Measurements from ENCODE around the gene LARP4B. TPM values are rescaled to one million over a fixed set of nuclear protein-coding genes. Genes with fewer than 3 reads are reported as not detected.

LARP4B gene
- total and polyA plus RNA-seq, 2 donors from 2014 or later, result 12.9 to 96.6 TPM

DNA sequence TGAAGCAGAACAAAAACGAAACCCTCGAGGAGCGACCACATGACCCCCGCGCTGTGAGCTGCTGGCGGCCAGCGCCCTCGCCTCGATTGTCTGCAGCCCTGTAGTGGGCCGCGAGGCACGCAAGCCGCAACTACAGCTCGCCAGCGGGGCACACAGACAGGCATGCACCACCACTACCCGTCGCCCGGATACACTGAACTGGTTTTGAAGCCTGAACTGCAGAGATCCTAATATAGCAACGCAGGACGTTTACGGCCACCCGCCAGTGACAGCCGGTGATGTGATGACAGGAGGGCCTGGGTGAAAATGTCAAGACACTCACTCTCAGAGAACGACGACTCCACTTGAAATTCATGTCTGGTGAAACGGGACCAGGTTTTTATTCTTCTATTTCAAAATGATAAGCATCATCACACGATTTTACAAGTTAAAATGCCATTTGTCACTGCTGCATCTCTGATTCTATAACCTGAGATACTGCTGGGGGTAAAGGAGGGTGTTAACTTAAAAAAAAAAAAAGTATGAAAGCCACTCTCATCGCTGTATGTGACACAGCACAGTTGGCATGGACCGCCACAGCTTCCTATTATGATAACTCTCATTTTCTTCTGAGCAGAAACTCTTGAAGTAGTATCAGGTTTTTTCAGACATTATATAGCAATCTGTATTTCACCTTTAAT, 121.7 kb downstream of the LARP4B start:
- H3K27me3 ChIP-seq (ENCODE audit: control insufficient read depth, insufficient read depth, low read length), result no peaks in the 10 kb centered on the region
- TF ChIP-seq, protein P1, sequence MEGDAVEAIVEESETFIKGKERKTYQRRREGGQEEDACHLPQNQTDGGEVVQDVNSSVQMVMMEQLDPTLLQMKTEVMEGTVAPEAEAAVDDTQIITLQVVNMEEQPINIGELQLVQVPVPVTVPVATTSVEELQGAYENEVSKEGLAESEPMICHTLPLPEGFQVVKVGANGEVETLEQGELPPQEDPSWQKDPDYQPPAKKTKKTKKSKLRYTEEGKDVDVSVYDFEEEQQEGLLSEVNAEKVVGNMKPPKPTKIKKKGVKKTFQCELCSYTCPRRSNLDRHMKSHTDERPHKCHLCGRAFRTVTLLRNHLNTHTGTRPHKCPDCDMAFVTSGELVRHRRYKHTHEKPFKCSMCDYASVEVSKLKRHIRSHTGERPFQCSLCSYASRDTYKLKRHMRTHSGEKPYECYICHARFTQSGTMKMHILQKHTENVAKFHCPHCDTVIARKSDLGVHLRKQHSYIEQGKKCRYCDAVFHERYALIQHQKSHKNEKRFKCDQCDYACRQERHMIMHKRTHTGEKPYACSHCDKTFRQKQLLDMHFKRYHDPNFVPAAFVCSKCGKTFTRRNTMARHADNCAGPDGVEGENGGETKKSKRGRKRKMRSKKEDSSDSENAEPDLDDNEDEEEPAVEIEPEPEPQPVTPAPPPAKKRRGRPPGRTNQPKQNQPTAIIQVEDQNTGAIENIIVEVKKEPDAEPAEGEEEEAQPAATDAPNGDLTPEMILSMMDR (IDR thresholded peaks at IDR 0.05; ENCODE audit: borderline replicate concordance, extremely low read depth, insufficient read depth), result no peak
- no peak overlapping the region for H3K4me3 ChIP-seq (ENCODE audit: low read length in 3 of 3)
- no peaks in the 10 kb centered on the region for H3K9me3 ChIP-seq (ENCODE audit: control insufficient read depth in 2 of 3, insufficient read depth in 1 of 3, low read length in 3 of 3)
- no peak for FAIRE-seq
- H3K9ac ChIP-seq (ENCODE audit: low read length in 3 of 3), result no peak overlapping the region
- intact Hi-C loops (cut with DNase I), result no loop called here
- H3K27ac ChIP-seq (ENCODE audit: low read depth in 2 of 2, low read length in 2 of 2), result no peak overlapping the region
- H3K36me3 ChIP-seq (ENCODE audit: control insufficient read depth in 2 of 3, insufficient read depth in 3 of 3, low read length in 3 of 3), result peaks cover 3 to 52% (median 35%) of the 10 kb centered on the region in 3 donors
- DNase-seq, result no peak
- H3K4me1 ChIP-seq (ENCODE audit: control insufficient read depth in 2 of 3, insufficient read depth in 2 of 3, low read depth in 1 of 3, low read length in 3 of 3), result no peaks in the 10 kb centered on the region

DNA sequence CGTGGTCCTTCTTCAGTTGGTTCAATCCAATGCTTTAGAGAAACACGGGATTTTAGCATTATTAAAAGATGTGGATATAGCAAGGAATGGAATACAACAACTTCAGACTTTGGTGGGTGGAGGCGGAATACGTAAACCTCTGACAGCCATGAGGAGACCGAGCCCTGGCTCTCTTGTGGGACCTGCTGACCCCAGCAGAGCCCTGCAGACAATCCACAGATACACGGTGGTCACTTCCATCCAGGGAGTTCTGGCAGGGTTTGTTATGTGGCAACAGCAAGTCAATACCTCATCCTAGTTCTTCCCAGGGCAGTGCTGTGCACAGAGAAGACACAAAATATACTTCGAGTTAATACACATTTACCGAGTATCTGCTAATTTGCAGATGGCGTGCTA, 123.5 kb downstream of the LARP4B start:
- no peak for DNase-seq
- Histone ChIP-seq H3K36me3 (ENCODE audit: control insufficient read depth in 2 of 3, insufficient read depth in 3 of 3, low read length in 3 of 3) (peaks cover 3 to 37% (median 24%) of the 10 kb centered on the region in 3 donors), H3K4me3 (ENCODE audit: low read length in 3 of 3) (no peak overlapping the region), H3K9ac (ENCODE audit: low read length in 3 of 3) (no peak overlapping the region), H3K4me1 (ENCODE audit: control insufficient read depth in 2 of 3, insufficient read depth in 2 of 3, low read depth in 1 of 3, low read length in 3 of 3) (peaks cover 0 to 2% (median 0%) of the 10 kb centered on the region in 3 donors), H3K9me3 (ENCODE audit: control insufficient read depth in 2 of 3, insufficient read depth in 1 of 3, low read length in 3 of 3) (no peaks in the 10 kb centered on the region), H3K27me3 (ENCODE audit: control insufficient read depth, insufficient read depth, low read length) (no peaks in the 10 kb centered on the region), H3K27ac (ENCODE audit: low read depth in 2 of 2, low read length in 2 of 2) (no peak overlapping the region)
- intact Hi-C loops (cut with DNase I), result no loop called here
- TF ChIP-seq, protein P1 (IDR thresholded peaks at IDR 0.05; ENCODE audit: borderline replicate concordance, extremely low read depth, insufficient read depth), result no peak
- no peak for FAIRE-seq

DNA sequence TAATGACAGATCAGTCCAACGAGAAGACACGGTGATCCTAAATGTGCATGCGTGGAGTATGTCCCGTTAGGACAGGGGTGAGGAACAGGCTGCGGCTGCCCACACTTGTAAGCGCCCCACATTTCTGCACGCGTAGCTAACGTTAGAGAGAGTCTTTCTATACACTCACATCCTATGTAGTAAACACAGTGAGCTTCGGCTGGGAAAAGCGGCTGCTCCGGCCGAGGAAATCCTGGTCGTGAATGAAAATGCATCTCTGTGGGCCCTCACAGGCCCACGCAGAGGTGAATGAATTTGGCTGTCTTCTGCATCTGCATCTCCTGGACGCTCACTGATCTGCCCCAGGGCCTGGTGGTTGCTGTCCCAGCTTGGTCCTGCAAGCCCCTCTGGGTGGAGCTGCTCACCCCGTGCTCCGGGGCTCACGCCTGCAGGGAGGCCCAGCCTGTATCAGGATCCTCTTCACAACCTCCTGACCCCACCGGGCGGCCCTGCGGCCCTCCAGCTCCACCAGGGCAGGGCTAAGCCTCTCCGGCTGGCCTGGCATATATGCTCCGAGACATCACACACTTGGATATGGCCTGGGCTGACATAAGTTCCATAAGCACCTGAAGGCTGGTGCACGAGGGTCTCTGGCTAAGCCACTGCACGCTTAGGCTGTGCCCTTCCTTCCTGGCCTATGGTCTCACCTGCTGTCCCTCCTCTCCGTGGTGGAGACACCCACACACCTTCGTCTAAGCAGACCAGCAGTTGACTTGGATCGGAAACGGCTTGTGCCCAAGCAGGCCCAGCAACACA, 124.1 kb downstream of the LARP4B start:
- intact Hi-C loops (cut with DNase I), result no loop called here
- Histone ChIP-seq H3K4me3 (ENCODE audit: low read length in 3 of 3) (no peak overlapping the region), H3K9ac (ENCODE audit: low read length in 3 of 3) (no peak overlapping the region), H3K27me3 (ENCODE audit: control insufficient read depth, insufficient read depth, low read length) (no peaks in the 10 kb centered on the region), H3K9me3 (ENCODE audit: control insufficient read depth in 2 of 3, insufficient read depth in 1 of 3, low read length in 3 of 3) (no peaks in the 10 kb centered on the region), H3K4me1 (ENCODE audit: control insufficient read depth in 2 of 3, insufficient read depth in 2 of 3, low read depth in 1 of 3, low read length in 3 of 3) (peaks cover 0 to 2% (median 0%) of the 10 kb centered on the region in 3 donors), H3K36me3 (ENCODE audit: control insufficient read depth in 2 of 3, insufficient read depth in 3 of 3, low read length in 3 of 3) (peaks cover 3 to 32% (median 23%) of the 10 kb centered on the region in 3 donors), H3K27ac (ENCODE audit: low read depth in 2 of 2, low read length in 2 of 2) (no peak overlapping the region)
- no peak for FAIRE-seq
- DNase-seq, result no peak
- TF ChIP-seq, protein P1 (IDR thresholded peaks at IDR 0.05; ENCODE audit: borderline replicate concordance, extremely low read depth, insufficient read depth), result no peak

Measured in kidney (tissue), 14 donors.